Measurements from ENCODE around the gene TNIK. TPM values are rescaled to one million over a fixed set of nuclear protein-coding genes. Genes with fewer than 3 reads are reported as not detected.

Gene TNIK
- polyA plus RNA-seq, 1 of the 3 experiments (the other 2 are of a cell fraction): 19.4 TPM

- TF ChIP-seq, protein P1, sequence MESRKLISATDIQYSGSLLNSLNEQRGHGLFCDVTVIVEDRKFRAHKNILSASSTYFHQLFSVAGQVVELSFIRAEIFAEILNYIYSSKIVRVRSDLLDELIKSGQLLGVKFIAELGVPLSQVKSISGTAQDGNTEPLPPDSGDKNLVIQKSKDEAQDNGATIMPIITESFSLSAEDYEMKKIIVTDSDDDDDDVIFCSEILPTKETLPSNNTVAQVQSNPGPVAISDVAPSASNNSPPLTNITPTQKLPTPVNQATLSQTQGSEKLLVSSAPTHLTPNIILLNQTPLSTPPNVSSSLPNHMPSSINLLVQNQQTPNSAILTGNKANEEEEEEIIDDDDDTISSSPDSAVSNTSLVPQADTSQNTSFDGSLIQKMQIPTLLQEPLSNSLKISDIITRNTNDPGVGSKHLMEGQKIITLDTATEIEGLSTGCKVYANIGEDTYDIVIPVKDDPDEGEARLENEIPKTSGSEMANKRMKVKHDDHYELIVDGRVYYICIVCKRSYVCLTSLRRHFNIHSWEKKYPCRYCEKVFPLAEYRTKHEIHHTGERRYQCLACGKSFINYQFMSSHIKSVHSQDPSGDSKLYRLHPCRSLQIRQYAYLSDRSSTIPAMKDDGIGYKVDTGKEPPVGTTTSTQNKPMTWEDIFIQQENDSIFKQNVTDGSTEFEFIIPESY (IDR thresholded peaks at IDR 0.05; ENCODE audit: borderline replicate concordance, low read depth): no peak
- TF ChIP-seq FOSL2 (IDR thresholded peaks at IDR 0.05; ENCODE audit: borderline replicate concordance, low read depth) (no peak), CHD2 (IDR thresholded peaks at IDR 0.05; ENCODE audit: low read length, partially characterized antibody) (no peak), ELF1 (IDR thresholded peaks at IDR 0.05) (no peak), NRF1 (IDR thresholded peaks at IDR 0.05; ENCODE audit: low read depth, low read length) (no peak), POLR2AphosphoS5 (IDR thresholded peaks at IDR 0.05; ENCODE audit: low read depth, low read length) (no peak), TEAD4 (IDR thresholded peaks at IDR 0.05; ENCODE audit: borderline replicate concordance, insufficient read depth) (no peak), EZH2phosphoT487 (IDR thresholded peaks at IDR 0.05; ENCODE audit: borderline replicate concordance, low read depth) (no peak), FOXJ3 (CRISPR knock-in tag; IDR thresholded peaks at IDR 0.05) (no peak)
- TF ChIP-seq, protein P2, sequence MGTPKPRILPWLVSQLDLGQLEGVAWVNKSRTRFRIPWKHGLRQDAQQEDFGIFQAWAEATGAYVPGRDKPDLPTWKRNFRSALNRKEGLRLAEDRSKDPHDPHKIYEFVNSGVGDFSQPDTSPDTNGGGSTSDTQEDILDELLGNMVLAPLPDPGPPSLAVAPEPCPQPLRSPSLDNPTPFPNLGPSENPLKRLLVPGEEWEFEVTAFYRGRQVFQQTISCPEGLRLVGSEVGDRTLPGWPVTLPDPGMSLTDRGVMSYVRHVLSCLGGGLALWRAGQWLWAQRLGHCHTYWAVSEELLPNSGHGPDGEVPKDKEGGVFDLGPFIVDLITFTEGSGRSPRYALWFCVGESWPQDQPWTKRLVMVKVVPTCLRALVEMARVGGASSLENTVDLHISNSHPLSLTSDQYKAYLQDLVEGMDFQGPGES (IDR thresholded peaks at IDR 0.05; ENCODE audit: low read depth, low read length): no peak
Measured at GRCh38 chr3:171054231-171054630, 406.0 kb downstream of the TNIK start (continued).

- H2AFZ ChIP-seq (ENCODE audit: low read depth): peak overlapping the region; percentile 52; the same call in 1 of the 2 replicates
- no peak overlapping the region for H3K4me3 ChIP-seq (ENCODE audit: low read depth in 2 of 2, low read length in 1 of 2)
- no peaks in the 10 kb centered on the region for H3K36me3 ChIP-seq (replicated peaks in 1 of 2; ENCODE audit: control insufficient read depth in 1 of 2, insufficient read depth in 2 of 2, low read length in 1 of 2)
- no peaks in the 10 kb centered on the region for H3K79me2 ChIP-seq (ENCODE audit: insufficient read depth)
- H4K20me1 ChIP-seq (ENCODE audit: insufficient read depth): no peaks in the 10 kb centered on the region
- no peak overlapping the region for H3K9ac ChIP-seq
- no peak overlapping the region for H3K4me2 ChIP-seq
- no peaks in the 10 kb centered on the region for H3K9me3 ChIP-seq
- no peaks in the 10 kb centered on the region for H3K27me3 ChIP-seq (ENCODE audit: insufficient read depth)
- 27% methylated on average over 6 of the region's 6 CpGs for WGBS (ENCODE audit: low lambda C conversion rate)
- ChIA-PET CTCF (interaction anchor here (0.6 to 5.5 kb wide), 46 partner anchors 8 to 1426 kb away, joined by 3 to 57 read pairs (median 4); no protein-coding TSS in a partner anchor), POLR2A (no interaction called here)
- no peak overlapping the region for H3K27ac ChIP-seq (ENCODE audit: low read depth in 2 of 2, low read length in 1 of 2)
- peak; percentile 35; the same call in 1 of the 2 replicates for TF ChIP-seq TCF12 (IDR thresholded peaks at IDR 0.05)
- no peak for TF ChIP-seq CHD2 (IDR thresholded peaks at IDR 0.05; ENCODE audit: low read length, partially characterized antibody)
- TF ChIP-seq EZH2phosphoT487 (IDR thresholded peaks at IDR 0.05; ENCODE audit: borderline replicate concordance, low read depth): no peak
- TF ChIP-seq, protein P3, sequence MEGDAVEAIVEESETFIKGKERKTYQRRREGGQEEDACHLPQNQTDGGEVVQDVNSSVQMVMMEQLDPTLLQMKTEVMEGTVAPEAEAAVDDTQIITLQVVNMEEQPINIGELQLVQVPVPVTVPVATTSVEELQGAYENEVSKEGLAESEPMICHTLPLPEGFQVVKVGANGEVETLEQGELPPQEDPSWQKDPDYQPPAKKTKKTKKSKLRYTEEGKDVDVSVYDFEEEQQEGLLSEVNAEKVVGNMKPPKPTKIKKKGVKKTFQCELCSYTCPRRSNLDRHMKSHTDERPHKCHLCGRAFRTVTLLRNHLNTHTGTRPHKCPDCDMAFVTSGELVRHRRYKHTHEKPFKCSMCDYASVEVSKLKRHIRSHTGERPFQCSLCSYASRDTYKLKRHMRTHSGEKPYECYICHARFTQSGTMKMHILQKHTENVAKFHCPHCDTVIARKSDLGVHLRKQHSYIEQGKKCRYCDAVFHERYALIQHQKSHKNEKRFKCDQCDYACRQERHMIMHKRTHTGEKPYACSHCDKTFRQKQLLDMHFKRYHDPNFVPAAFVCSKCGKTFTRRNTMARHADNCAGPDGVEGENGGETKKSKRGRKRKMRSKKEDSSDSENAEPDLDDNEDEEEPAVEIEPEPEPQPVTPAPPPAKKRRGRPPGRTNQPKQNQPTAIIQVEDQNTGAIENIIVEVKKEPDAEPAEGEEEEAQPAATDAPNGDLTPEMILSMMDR (IDR thresholded peaks at IDR 0.05): peak; percentile 73
- TF ChIP-seq RAD21 (IDR thresholded peaks at IDR 0.05; ENCODE audit: low read length): peak; percentile 88
- TF ChIP-seq SMC3 (IDR thresholded peaks at IDR 0.05; ENCODE audit: low read depth, low read length): peak; percentile 88
- no peaks in the 10 kb centered on the region for H3F3A ChIP-seq (replicated peaks; ENCODE audit: insufficient read depth)
- peaks cover 0 to 2% of the 10 kb centered on the region in 2 experiments; a peak in 1 of 4 replicates for H3K4me1 ChIP-seq (ENCODE audit: control insufficient read depth in 1 of 2, insufficient read depth in 2 of 2, low read depth in 1 of 2, low read length in 1 of 2)
- no peaks in the 10 kb centered on the region for H3K9me2 ChIP-seq
- DNase-seq: peak; percentile 63
Measured at GRCh38 chr3:171049861-171050444, 410.3 kb downstream of the TNIK start.
